Stomach (tissue), 9 donors: ENCODE measurements around the gene ELAPOR2. TPM values are rescaled to one million over a fixed set of nuclear protein-coding genes. Genes with fewer than 3 reads are reported as not detected.

Experiments used
- DNase-seq, 2 donors: peaks; one replicate each; pipeline versions ENCODE4 v3.0.0 to v3.0.0-alpha.2; 2013 to 2019
- H3K27ac ChIP-seq, 5 donors: fragments of 200-600 bp in 4 of 5; sonication (generic) in 4 of 5; one replicate each; pipeline ENCODE4 v1.5.1; 2013 to 2019; ENCODE audit warnings: mild to moderate bottlenecking in 1 of 5, moderate library complexity in 1 of 5
- H3K27me3 ChIP-seq, 3 donors: fragments of 200-600 bp; sonication (generic); one replicate each; pipeline ENCODE4 v1.5.1; 2017 to 2019; ENCODE audit warnings: mixed run types in 1 of 3
- H3K36me3 ChIP-seq, 4 donors: fragments of 200-600 bp; sonication (generic); 1 replicate in 3 of 4; 2 replicates in 1 of 4; pipeline ENCODE4 v1.5.1; 2016 to 2019
- H3K4me1 ChIP-seq, 4 donors: fragments of 200-600 bp; sonication (generic); one replicate each; pipeline ENCODE4 v1.5.1; 2016 to 2019
- H3K4me3 ChIP-seq, 4 donors: fragments of 200-600 bp; sonication (generic) in 3 of 4; one replicate each; pipeline ENCODE4 v1.5.1; 2016 to 2019; ENCODE audit warnings: mild to moderate bottlenecking in 1 of 4
- H3K9me3 ChIP-seq, 4 donors: fragments of 200-600 bp; sonication (generic); one replicate each; pipeline ENCODE4 v1.5.1; 2016 to 2019
- EP300 ChIP-seq: sonication (generic); formaldehyde crosslinking; IDR thresholded peaks from one replicate; pipeline ENCODE4 v1.6.1; 2017; ENCODE audit warnings: antibody characterized with exemption
- POLR2A ChIP-seq, 4 donors: fragments of 450-650 bp; IDR thresholded peaks; one replicate each; pipeline ENCODE4 v1.6.1; 2016; ENCODE audit warnings: antibody characterized with exemption in 4 of 4, control low read depth in 2 of 4, mild to moderate bottlenecking in 1 of 4, moderate library complexity in 1 of 4
- POLR2AphosphoS5 ChIP-seq, 3 donors: sonication (generic); formaldehyde crosslinking; IDR thresholded peaks; one replicate each; pipeline ENCODE4 v1.6.1; 2016; ENCODE audit warnings: antibody characterized with exemption in 3 of 3
- WGBS, 5 donors: extraction: QIAGEN DNeasy Blood & Tissue Kit in 3 of 5; methylation state at CpG; one replicate each; pipeline versions ENCODE4 v1.1.5 to v1.1.7; 2013 to 2018; 5-methylcytosine and 5-hydroxymethylcytosine counted together
- intact Hi-C: fragments of 100-400 bp; cut with DNase I; formaldehyde crosslinking; loops from one replicate; pipeline ENCODE4 v1.15.1; 2023; ENCODE audit warnings: low total_unique reads
- polyA plus RNA-seq, 3 donors: library from polyadenylated mRNA; stranded (reverse); fragments of 200-250 nt; gene quantifications; one replicate each; pipeline ENCODE4 v1.2.3, GENCODE V29; 2013
- total RNA-seq, 5 donors: library from RNA; depleted of rRNA; stranded (reverse); fragments of >200 nt; gene quantifications; one replicate each; pipeline versions ENCODE4 v1.1.0 to v1.2.3, GENCODE V29; 2014 to 2016
- TF ChIP-seq, protein P1 (sequence below), 7 experiments: fragments of 450-650 bp in 4 of 7; fragments of 200-600 bp in 3 of 7; sonication (generic) in 3 of 7; IDR thresholded peaks; one replicate each; pipeline ENCODE4 v1.5.1; 2016 to 2019; ENCODE audit warnings: antibody characterized with exemption in 7 of 7, control low read depth in 2 of 7, mild to moderate bottlenecking in 1 of 7
- donor health status: healthy with polysubstance abuse.
- donor health status: Bipolar disorder and iron deficiency.
- donor health status: healthy.

The ELAPOR2 gene
- total and polyA plus RNA-seq, 8 donors = 1.4 to 18.0 (median 3.3) TPM

DNA sequence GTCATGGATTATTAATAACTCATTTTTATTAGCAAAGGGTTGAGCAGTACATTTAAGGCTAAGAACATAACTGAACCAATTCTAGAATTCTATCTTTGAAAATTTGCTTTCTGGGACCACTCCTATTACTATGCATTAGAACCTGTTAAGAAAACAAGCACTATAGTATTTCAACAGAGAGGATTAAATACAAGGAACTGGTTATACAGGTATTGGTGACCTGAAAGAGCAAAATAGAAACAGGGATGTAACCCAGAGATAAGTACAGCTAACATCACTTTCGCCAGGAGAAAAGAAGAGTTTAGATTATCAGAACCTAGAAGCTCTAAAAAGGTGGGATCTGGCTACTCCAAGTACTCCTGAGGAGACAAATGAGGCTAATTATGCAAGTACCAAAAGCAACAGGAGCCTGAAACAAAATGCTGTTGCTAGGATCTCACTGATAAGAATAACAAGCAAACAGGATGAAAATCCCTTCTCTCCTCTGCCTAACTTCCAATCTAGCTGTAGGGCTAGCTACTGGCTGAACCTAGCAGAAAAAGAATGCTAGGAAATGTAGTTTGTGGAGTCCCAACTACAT, 32.1 kb upstream of the ELAPOR2 start:
- Histone ChIP-seq H3K27ac (no peak overlapping the region), H3K27me3 (no peaks in the 10 kb centered on the region), H3K4me1 (no peaks in the 10 kb centered on the region), H3K4me3 (no peak overlapping the region), H3K36me3 (no peaks in the 10 kb centered on the region), H3K9me3 (peaks cover 0 to 6% (median 3%) of the 10 kb centered on the region in 4 donors)
- intact Hi-C loops = no loop called here
- TF ChIP-seq EP300 (no peak), POLR2AphosphoS5 (IDR thresholded peaks at IDR 0.05) (no peak), POLR2A (IDR thresholded peaks at IDR 0.05) (no peak)
- TF ChIP-seq, protein P1, sequence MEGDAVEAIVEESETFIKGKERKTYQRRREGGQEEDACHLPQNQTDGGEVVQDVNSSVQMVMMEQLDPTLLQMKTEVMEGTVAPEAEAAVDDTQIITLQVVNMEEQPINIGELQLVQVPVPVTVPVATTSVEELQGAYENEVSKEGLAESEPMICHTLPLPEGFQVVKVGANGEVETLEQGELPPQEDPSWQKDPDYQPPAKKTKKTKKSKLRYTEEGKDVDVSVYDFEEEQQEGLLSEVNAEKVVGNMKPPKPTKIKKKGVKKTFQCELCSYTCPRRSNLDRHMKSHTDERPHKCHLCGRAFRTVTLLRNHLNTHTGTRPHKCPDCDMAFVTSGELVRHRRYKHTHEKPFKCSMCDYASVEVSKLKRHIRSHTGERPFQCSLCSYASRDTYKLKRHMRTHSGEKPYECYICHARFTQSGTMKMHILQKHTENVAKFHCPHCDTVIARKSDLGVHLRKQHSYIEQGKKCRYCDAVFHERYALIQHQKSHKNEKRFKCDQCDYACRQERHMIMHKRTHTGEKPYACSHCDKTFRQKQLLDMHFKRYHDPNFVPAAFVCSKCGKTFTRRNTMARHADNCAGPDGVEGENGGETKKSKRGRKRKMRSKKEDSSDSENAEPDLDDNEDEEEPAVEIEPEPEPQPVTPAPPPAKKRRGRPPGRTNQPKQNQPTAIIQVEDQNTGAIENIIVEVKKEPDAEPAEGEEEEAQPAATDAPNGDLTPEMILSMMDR (IDR thresholded peaks at IDR 0.05) = no peak
- peak in 1 of 2 donors; percentile 6 for DNase-seq
- 26 to 78% (median 35%) methylated on average over 1 of the region's 1 CpG for WGBS, 5 donors

DNA sequence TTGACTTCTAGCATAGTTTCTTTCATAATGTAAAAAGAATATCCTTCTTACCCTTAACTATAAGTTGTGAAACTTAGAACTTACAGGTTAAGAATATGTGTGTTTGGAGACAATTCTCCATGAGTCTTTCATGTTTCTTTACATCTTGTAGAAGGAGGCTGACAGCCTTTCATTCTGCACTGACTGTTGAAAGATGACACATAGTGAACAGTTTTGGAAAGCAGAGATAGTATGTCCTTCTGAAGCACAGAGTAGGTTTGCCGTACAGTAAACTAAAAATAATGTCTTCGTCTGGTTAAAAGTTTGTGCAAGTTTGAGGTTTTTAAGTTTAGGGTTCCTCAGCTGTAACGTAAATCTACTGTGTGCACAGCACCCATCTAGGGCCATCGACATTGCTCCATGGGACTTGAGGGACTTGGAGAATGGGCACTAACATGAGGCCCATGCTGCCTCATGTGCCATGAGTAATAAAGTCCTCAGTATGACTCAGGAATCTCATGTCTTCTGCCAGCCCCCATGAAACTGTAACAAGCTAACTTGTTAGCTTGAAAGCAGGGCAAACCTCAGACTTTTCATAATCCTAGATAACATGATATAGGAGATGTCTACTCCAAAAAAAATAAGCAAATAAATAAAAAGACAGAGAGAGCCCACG, 24.5 kb upstream of the ELAPOR2 start:
- Histone ChIP-seq H3K4me3 (no peak overlapping the region), H3K36me3 (no peaks in the 10 kb centered on the region), H3K9me3 (peaks cover 0 to 6% (median 3%) of the 10 kb centered on the region in 4 donors), H3K4me1 (no peaks in the 10 kb centered on the region), H3K27ac (no peak overlapping the region), H3K27me3 (no peaks in the 10 kb centered on the region)
- 79 to 90% (median 88%) methylated on average over 5 of the region's 5 CpGs for WGBS, 5 donors
- no peak for DNase-seq
- TF ChIP-seq EP300 (no peak), POLR2A (IDR thresholded peaks at IDR 0.05) (no peak), POLR2AphosphoS5 (IDR thresholded peaks at IDR 0.05) (no peak)
- TF ChIP-seq, protein P1 (IDR thresholded peaks at IDR 0.05) = no peak
- intact Hi-C loops = no loop called here

DNA sequence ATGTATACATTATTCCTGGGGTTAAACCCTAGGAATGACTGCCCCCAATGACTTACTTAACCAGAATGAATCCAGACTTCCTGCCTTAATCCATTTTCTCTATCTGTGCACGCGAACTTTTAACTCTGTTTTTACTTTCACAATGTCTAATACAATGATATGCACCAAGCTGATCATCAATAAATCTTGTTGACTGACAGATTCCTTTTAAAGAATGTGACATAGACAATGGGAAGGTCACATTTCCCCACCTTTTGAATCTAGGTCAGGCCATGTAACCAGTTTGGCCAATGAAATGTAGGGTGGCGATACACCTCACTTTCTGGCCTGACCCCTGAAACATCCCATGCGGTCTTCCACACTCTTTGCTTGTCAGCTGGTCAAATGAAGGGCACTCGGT, 23.2 kb upstream of the ELAPOR2 start:
- no peak overlapping the region for H3K27ac ChIP-seq
- intact Hi-C loops = no loop called here
- H3K27me3 ChIP-seq = no peaks in the 10 kb centered on the region
- no peaks in the 10 kb centered on the region for H3K4me1 ChIP-seq
- H3K36me3 ChIP-seq = no peaks in the 10 kb centered on the region
- WGBS, 5 donors = 73 to 89% (median 77%) methylated on average over 5 of the region's 5 CpGs
- no peak for DNase-seq
- no peak overlapping the region for H3K4me3 ChIP-seq
- peaks cover 0 to 6% (median 3%) of the 10 kb centered on the region in 4 donors for H3K9me3 ChIP-seq
- TF ChIP-seq EP300 = no peak
- no peak for TF ChIP-seq POLR2AphosphoS5 (IDR thresholded peaks at IDR 0.05)

GRCh38 chr7:87075671-87076404, 16.4 kb upstream of the ELAPOR2 start:
- intact Hi-C loops = no loop called here
- H3K27ac ChIP-seq = no peak overlapping the region
- TF ChIP-seq EP300 (no peak), POLR2AphosphoS5 (IDR thresholded peaks at IDR 0.05) (no peak)
- H3K9me3 ChIP-seq = no peaks in the 10 kb centered on the region
- DNase-seq = no peak
- no peaks in the 10 kb centered on the region for H3K4me1 ChIP-seq
- no peak overlapping the region for H3K4me3 ChIP-seq
- no peaks in the 10 kb centered on the region for H3K36me3 ChIP-seq
- no peaks in the 10 kb centered on the region for H3K27me3 ChIP-seq
- WGBS, 5 donors = 67 to 76% (median 69%) methylated on average over 2 of the region's 2 CpGs

DNA sequence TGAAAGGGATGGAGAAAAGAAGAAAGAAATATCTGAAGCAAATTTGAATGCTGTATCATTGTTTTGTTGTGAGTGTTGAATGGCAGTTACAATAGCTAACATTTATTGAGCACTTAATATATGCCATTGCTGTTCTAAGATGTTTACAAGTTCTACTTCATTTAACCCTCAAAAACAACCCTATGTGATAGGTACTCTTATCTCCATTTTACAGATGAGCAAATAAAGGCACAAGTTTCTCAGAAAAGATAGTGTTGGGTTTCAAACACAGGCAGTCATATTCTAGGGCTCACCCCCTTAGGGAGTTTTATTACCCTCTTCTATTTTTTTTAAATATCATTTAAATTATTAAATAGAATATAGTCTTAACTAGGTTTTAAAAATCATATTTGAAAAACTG, 8.3 kb upstream of the ELAPOR2 start:
- no peaks in the 10 kb centered on the region for H3K4me1 ChIP-seq
- H3K36me3 ChIP-seq = no peaks in the 10 kb centered on the region
- intact Hi-C loops = no loop called here
- DNase-seq = no peak
- H3K27me3 ChIP-seq = no peaks in the 10 kb centered on the region
- H3K4me3 ChIP-seq = no peak overlapping the region
- TF ChIP-seq POLR2AphosphoS5 (IDR thresholded peaks at IDR 0.05) (no peak), EP300 (no peak), POLR2A (IDR thresholded peaks at IDR 0.05) (no peak)
- TF ChIP-seq, protein P1 (IDR thresholded peaks at IDR 0.05) = no peak
- no peaks in the 10 kb centered on the region for H3K9me3 ChIP-seq
- no peak overlapping the region for H3K27ac ChIP-seq
